Body of pancreas (tissue), 4 donors: Measurements from ENCODE around the gene RRN3. TPM values are rescaled to one million over a fixed set of nuclear protein-coding genes. Genes with fewer than 3 reads are reported as not detected.
A peak's percentile ranks its signal among the peaks of the same experiment; 100 is the strongest.

Experiments used
- ATAC-seq: fragments of 150-250 bp; one replicate; pipeline ENCODE4 v1.9.1; 2016
- DNase-seq, 4 donors: peaks; one replicate each; pipeline ENCODE4 v3.0.0-alpha.2; 2019
- H3K27ac ChIP-seq, 4 donors: fragments of 200-600 bp; sonication (generic); 1 replicate in 3 of 4; 2 replicates in 1 of 4; pipeline versions ENCODE4 v1.5.1 to v1.6.1; 2016 to 2019; ENCODE audit warnings: mild to moderate bottlenecking in 1 of 4, mixed read lengths in 1 of 4, moderate library complexity in 1 of 4
- H3K27me3 ChIP-seq, 2 donors: fragments of 200-600 bp; sonication (generic); one replicate each; pipeline ENCODE4 v1.6.0; 2016; ENCODE audit warnings: mild to moderate bottlenecking in 1 of 2
- H3K36me3 ChIP-seq, 2 donors: fragments of 200-600 bp; sonication (generic); replicated peaks in 1 of 2; 2 replicates each; pipeline ENCODE4 v1.5.1; 2016; ENCODE audit warnings: low read depth in 2 of 2; ENCODE audit not compliant: insufficient read depth in 1 of 2
- H3K4me1 ChIP-seq: fragments of 200-600 bp; sonication (generic); one replicate; pipeline ENCODE4 v1.6.0; 2016
- H3K4me3 ChIP-seq, 2 donors: fragments of 200-600 bp; sonication (generic); 1 replicate in 1 of 2; 2 replicates in 1 of 2; pipeline ENCODE4 v1.5.1; 2016 to 2019
- H3K9me3 ChIP-seq, 3 donors: fragments of 200-600 bp; sonication (generic); 1 replicate in 2 of 3; 2 replicates in 1 of 3; pipeline ENCODE4 v1.5.1; 2016
- CTCF ChIP-seq, 7 experiments: fragments of 450-650 bp in 4 of 7; fragments of 200-600 bp in 3 of 7; sonication (generic) in 3 of 7; IDR thresholded peaks; one replicate each; pipeline ENCODE4 v1.5.1; 2016 to 2019; ENCODE audit warnings: antibody characterized with exemption in 7 of 7
- POLR2A ChIP-seq, 3 donors: fragments of 450-650 bp; IDR thresholded peaks; one replicate each; pipeline ENCODE4 v1.6.1; 2016; ENCODE audit warnings: antibody characterized with exemption in 3 of 3, mild to moderate bottlenecking in 2 of 3
- WGBS, 2 donors: methylation state at CpG; one replicate each; pipeline ENCODE4 v1.1.5; 2017; 5-methylcytosine and 5-hydroxymethylcytosine counted together
- intact Hi-C: fragments of 100-400 bp; cut with DNase I; formaldehyde crosslinking; loops from one replicate; pipeline ENCODE4 v1.15.1; 2023
- total RNA-seq, 2 donors: library from RNA; depleted of rRNA; stranded (reverse); fragments of >200 nt; gene quantifications; one replicate each; pipeline ENCODE4 v1.1.0, GENCODE V29; 2016

RRN3 gene
- total RNA-seq, 2 donors from 2014 or later = 12.2 to 12.5 TPM

GRCh38 chr16:15035163-15035729 is 58.8 kb downstream of the RRN3 start:
- H3K27me3 ChIP-seq = no peaks in the 10 kb centered on the region
- no peak overlapping the region for H3K27ac ChIP-seq
- ATAC-seq = no peak
- H3K36me3 ChIP-seq = peaks cover 15 to 61% of the 10 kb centered on the region in 2 donors
- H3K4me3 ChIP-seq = no peak overlapping the region
- H3K9me3 ChIP-seq = no peaks in the 10 kb centered on the region
- H3K4me1 ChIP-seq = no peaks in the 10 kb centered on the region
- 76 to 87% methylated on average over 13 to 15 of the region's 15 CpGs for WGBS, 2 donors
- intact Hi-C loops = no loop called here
- TF ChIP-seq POLR2A (IDR thresholded peaks at IDR 0.05) = no peak
- no peak for TF ChIP-seq CTCF (IDR thresholded peaks at IDR 0.05)
- no peak for DNase-seq

- DNase-seq (no peak), ATAC-seq (no peak)
- no peaks in the 10 kb centered on the region for H3K9me3 ChIP-seq
- intact Hi-C loops = no loop called here
- TF ChIP-seq POLR2A (IDR thresholded peaks at IDR 0.05) (no peak), CTCF (IDR thresholded peaks at IDR 0.05) (no peak)
- no peaks in the 10 kb centered on the region for H3K27me3 ChIP-seq
- H3K4me1 ChIP-seq = no peaks in the 10 kb centered on the region
- H3K27ac ChIP-seq = no peak overlapping the region
- peaks cover 15 to 56% of the 10 kb centered on the region in 2 donors for H3K36me3 ChIP-seq
- H3K4me3 ChIP-seq = no peak overlapping the region
- 84 to 91% methylated on average over 17 to 23 of the region's 23 CpGs for WGBS, 2 donors
These were observed 59.6 kb downstream of the RRN3 start for GRCh38 chr16:15034266-15035162.

- 75 to 81% methylated on average over 12 to 14 of the region's 14 CpGs for WGBS, 2 donors
- no peaks in the 10 kb centered on the region for H3K9me3 ChIP-seq
- ATAC-seq (peak; percentile 13), DNase-seq (no peak)
- TF ChIP-seq POLR2A (IDR thresholded peaks at IDR 0.05) (no peak), CTCF (IDR thresholded peaks at IDR 0.05) (no peak)
- H3K36me3 ChIP-seq = peaks cover 15 to 52% of the 10 kb centered on the region in 2 donors
- no peaks in the 10 kb centered on the region for H3K27me3 ChIP-seq
- no peaks in the 10 kb centered on the region for H3K4me1 ChIP-seq
- intact Hi-C loops = no loop called here
- no peak overlapping the region for H3K4me3 ChIP-seq
- H3K27ac ChIP-seq = no peak overlapping the region
These were observed 60.8 kb downstream of the RRN3 start for GRCh38 chr16:15033309-15033707.

GRCh38 chr16:15032547-15033308 is 61.3 kb downstream of the RRN3 start:
- Histone ChIP-seq H3K36me3 (peaks cover 15 to 52% of the 10 kb centered on the region in 2 donors), H3K27ac (no peak overlapping the region), H3K27me3 (no peaks in the 10 kb centered on the region), H3K4me3 (no peak overlapping the region), H3K4me1 (no peaks in the 10 kb centered on the region), H3K9me3 (no peaks in the 10 kb centered on the region)
- intact Hi-C loops = no loop called here
- no peak for DNase-seq
- TF ChIP-seq CTCF (IDR thresholded peaks at IDR 0.05) (no peak), POLR2A (IDR thresholded peaks at IDR 0.05) (no peak)
- ATAC-seq = no peak
- WGBS, 2 donors = 91 to 93% methylated on average over 11 to 13 of the region's 13 CpGs
